Glomerular visceral epithelial cell (primary cell): ENCODE measurements around the gene RSL1D1.
A peak's percentile ranks its signal among the peaks of the same experiment; 100 is the strongest.
"Not testable (repeated sequence)": the region's sequence is repeated elsewhere in the genome, so short reads cannot be mapped to it uniquely, and the experiment has no call there.

ENCODE experiments used
- DNase-seq: peaks from one replicate; pipeline ENCODE4 v3.0.0-alpha.2; 2016; ENCODE audit errors: extremely low spot score

RSL1D1 gene

DNA sequence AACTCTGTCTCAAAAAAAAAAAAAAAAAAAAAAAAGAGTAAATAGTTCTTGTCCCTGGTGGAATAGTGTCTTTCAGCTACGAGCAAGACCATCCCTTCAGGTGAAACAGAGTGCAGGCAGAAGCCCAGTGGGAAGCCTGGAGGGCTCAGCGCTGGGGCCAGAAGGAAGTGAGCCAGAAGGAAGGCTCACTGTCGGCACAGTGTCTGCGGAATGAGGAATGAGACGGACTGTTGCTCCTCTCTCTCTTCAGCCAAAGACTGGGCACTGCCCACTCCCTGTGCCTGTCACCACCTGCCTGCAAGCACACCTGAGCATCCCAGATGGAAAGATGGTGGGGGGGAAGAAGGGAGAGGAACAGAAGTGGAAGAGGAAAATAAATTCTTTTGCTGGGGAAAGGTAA is 7.5 kb downstream of the RSL1D1 start:
- DNase-seq, result no peak

DNA sequence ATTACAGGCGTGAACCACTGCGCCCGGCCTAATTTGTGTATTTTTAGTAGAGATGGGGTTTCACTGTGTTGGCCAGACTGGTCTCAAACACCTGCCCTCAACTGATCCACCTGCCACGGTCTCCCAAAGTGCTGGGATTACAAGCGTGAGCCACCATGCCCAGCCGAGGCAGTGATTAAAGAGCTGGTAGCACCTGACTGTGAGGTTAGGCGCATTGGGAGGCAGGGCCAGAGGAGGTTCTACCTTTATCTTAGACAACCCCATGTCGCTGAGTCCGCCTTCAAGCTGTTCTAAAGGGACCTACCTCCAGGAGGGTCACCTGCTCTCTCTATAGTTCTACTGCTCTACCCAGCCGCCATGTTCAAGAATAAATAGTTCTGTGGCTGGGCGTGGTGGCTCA is 8.1 kb downstream of the RSL1D1 start:
- DNase-seq, result no peak

DNA sequence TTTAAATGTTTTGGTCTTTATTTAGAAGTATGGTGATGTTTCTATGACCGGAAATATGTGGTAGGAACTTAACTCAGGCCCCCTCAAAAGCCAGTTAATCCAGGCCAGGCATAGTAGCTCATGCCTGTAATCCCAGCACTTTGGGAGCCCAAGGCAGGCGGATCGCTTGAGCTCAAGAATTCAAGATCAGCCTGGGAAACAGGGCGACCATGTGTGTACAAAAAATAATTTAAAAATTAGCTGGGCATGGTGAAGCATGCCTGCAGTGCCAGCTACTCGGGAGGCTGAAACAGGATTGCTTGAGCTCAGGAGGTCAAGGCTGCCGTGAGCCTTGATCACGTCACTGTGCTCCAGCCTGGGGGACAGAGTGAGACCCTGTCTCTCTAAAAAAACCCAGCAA is 10.3 kb downstream of the RSL1D1 start:
- DNase-seq, result no peak

DNA sequence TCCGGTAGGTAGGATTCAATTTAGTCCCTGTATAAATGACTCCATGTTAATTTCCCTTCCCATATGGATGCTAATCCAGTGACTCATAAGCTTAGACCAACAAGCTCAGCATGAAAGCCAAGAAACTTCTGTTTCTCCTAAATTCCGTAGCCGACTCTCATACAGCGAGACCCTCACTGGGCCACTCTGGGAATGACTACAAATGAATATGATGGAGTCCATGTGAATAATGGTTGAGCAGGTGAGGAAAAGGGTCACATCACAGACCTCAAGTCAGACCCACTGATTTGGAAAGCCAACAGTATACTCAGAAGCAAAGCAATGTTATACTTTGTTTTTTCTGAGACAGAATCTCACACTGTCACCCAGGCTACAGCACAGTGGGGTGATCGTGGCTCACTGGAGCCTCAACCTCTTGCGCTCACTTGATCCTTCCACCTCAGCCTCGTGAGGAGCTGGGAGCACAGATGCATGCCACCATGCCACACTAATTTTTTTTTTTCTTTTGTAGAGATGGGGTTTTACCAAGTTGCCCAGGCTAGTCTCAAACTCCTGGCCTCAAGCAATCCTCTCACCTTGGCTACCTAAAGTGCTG is 14.6 kb downstream of the RSL1D1 start:
- peak; percentile 53 for DNase-seq

DNA sequence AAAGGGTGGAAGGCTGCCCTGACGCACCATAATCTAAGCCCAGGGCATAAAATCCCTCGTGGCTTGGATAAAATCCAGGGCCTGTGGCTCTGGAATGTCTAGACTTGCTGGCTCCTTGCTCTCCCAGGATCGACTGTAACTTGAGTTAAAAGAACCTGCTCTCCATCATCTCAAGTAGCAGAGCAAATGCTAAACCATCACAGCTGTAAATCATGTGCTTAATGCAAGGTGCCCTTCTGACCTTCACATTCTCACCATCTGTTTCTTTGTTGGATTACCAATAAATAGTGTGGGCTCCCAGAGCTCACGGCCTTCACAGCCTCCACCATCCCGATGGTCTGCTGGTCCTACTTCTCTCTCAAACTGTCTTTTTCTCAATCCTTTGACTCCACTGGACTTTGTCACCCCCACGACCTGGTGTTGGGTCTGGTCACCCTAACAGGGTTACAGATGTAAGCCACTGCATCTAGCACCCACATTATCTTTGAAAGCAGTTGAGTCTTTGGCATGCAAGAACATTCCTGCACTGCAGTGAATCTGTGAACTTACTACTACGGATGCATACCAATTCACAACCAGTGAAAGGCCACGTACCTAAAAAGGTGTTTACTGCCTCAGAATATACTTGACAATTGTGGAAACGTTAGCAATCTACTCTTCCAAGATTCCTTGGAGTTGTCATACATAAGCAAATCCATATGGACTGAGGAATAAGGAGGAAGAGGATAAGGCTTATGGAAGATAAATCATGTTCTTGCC is 15.3 kb downstream of the RSL1D1 start:
- peak; percentile 56 for DNase-seq

DNA sequence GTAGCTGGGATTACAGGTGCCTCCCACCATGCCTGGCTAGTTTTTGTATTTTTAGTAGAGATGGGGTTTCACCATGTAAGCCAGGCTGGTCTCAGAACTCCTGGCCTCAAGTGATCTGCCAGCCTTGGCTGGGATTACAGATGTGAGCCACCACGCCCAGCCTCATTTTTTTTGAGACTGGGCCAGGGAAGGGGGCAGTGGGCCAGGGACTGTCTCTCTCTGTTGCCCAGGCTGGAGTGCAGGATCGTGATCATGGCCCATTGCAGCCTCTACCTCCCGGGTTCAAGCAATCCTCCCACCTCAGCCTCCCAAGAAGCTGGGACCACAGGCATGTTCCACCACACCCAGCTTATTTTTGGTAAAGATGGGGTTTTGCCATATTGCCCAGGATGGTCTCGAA is 16.0 kb downstream of the RSL1D1 start:
- no peak for DNase-seq

DNA sequence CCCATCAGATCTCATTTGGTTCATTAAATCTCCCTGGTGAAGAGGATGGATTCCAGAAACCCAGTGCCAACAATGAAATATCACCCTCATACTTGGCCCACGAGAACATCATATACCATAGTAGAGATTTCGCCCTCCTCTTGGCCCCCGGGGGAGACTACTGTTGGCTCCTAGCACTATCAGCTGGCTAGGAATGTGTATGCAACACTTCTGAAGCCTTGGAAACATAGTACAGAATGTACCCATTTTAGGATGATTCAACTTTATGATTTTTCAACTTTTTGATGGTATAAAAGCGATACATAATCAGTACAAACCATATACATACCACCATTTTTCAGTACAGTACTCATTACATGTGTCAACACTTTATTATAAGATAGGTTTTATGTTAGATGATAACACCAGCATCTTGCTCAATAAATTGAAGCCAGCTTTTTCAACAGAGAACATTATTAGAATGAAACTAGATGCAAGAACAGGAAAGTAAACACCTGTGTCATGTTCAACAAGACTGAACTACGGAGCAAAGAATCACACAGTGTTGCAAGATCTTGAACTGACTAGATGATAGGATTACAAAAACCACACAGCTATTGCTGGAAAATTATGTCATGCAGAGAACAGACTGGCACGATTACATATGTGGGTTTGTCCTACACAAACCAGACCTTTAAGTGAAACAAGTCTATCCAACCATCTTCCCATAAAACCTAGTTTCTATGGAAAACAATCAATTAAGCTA is 17.2 kb downstream of the RSL1D1 start:
- DNase-seq, result peak; percentile 47

DNA sequence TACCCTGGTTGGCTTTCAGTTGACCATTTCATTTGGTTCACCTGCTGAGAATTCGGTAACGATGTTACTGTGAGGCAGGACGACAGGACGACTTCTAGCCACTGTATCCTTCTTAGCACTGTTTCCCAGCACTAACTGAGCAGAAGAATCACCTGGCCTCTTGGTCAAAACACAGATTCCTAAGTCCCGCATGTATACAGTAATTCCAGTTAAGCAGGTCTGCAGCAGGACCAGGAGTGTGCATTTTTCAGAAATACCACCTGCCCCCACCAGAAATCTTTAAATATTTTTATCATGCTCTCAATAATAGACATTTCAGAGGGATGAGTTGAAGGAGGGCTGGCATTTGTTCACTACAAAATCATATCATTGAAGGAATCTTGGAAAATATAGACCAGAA is 22.6 kb downstream of the RSL1D1 start:
- DNase-seq, result no peak

DNA sequence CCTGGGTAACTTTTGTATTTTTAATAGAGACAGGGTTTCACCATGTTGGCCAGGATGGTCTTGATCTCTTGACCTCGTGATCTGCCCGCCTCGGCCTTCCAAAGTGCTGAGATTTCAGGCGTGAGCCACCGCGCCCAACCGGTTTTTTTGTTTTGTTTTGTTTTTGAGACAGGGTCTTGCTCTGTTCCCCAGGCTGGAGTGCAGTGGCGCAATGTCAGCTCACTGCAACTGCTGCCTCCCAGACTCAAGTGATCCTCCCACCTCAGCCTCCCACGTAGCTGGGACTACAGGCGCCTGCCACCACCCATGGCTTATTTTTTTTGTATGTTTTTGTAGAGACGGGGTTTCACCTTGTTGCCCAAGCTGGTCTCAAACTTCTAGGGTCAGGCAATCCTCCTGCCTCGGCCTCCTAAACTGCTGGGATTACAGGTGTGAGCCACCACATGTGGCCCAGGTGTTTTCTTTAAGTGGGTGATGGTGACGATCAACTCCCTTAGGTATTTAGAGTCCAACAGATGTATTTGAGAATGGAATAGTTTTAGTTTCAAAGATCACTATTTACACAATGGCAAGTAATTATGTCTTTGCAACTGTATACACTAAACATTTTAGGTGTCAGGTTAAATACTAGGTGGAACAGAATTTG is 25.7 kb downstream of the RSL1D1 start:
- not testable (repeated sequence) for DNase-seq

DNA sequence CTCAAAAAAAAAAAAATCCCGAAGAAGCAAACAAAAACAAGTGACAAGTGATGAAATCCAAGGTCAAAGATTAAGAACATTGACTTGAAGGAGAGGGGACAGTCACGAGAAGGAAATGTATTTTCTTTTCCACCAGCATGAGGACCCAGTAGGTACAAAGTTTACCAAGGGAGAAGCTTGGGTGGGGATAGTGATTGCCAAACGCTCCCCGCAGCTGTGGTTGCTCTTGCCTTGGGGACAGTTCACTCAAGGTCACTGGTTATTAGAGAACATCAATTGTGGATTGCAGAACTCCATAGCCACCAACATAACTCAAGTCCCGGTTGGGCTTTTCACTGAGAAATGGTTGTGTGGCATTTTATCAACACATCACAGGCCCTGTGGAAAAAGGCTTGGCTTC is 27.0 kb downstream of the RSL1D1 start:
- DNase-seq, result no peak

DNA sequence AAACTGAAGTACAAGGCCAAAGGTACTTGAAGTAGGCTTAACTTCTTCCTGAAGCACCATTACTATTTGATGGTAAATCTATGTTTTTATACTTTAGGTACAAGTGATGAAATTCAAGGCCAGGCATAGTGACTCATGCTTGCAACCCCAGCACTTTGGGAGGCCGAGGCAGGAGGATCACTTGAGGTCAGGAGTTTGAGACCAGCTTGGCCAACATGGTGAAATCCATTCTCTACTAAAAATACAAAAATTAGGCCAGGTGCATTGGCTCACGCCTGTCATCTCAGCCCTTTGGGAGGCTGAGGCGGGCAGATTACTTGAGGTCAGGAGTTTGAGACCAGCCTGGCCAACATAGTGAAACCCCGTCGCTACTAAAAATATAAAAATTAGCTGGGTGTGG is 27.7 kb downstream of the RSL1D1 start:
- not testable (repeated sequence) for DNase-seq

DNA sequence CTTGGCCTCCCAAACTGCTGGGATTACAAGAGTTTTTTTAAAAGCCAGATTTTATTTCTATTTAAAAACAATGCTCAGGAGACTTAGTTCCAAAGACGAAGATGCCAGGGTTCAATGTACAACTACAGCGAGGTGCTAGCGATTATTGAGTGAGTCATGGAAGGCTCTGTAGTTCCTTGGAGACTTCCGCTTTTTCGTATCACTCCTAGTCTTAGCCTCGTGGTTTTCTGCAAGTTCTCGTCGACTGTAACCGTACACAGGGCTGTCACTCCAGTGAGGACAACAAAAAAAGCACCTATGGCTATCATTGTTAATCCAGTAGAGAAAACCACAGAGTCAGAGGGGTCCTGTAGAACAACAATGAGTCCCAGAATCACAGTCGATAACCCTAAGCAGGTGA is 31.5 kb downstream of the RSL1D1 start:
- no peak for DNase-seq

DNA sequence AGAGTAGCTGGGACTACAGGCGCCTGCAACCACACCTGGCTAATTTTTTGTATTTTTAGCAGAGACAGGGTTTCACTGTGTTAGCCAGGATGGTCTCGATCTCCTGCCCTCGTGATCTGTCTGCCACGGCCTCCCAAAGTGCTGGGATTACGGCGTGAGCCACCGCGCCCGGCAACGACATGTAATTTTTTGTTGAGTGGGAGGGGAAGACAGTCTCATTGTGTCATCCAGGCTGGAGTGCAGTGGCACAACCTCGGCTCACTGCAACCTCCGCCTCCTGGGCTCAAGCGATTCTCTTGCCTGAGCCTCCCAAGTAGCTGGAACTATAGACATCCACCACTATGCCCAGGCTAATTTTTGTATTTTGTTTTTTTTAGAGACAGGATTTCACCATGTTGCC is 32.4 kb downstream of the RSL1D1 start:
- not testable (repeated sequence) for DNase-seq

DNA sequence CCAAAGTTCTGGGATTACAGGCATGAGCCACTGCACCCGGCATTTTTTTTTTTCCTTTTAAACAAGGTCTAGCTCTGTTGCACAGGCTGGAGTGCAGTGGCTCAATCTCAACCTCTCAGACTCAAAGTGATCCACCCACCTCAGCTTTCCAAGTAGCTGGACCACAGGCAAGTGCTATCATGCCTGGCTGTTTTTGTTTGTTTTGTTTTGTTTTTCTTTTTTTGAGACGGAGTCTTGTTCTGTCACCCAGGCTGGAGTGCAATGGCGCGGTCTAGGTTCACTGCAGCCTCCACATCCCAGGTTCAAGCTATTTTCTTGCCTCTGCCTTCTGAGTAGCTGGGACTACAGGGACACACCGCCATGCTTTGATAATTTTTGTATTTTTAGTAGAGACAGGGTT is 35.2 kb downstream of the RSL1D1 start:
- no peak for DNase-seq

DNA sequence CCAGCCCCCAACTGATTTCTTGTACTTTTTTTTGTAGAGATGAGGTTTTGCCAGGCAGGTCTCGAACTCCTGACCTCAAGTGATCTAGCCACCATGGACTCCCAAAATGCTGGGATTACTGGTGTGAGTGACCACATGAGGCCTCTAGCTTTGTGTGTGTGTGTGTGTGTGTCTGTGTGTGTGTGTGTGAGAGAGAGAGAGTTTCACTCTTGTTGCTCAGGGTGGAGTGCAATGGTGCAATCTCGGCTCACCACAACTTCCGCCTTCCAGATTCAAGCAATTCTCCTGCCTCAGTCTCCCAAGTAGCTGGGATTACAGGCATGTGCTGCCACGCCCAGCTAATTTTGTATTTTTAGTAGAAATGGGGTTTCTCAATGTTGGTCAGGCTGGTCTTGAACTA is 36.5 kb downstream of the RSL1D1 start:
- DNase-seq, result not testable (repeated sequence)

DNA sequence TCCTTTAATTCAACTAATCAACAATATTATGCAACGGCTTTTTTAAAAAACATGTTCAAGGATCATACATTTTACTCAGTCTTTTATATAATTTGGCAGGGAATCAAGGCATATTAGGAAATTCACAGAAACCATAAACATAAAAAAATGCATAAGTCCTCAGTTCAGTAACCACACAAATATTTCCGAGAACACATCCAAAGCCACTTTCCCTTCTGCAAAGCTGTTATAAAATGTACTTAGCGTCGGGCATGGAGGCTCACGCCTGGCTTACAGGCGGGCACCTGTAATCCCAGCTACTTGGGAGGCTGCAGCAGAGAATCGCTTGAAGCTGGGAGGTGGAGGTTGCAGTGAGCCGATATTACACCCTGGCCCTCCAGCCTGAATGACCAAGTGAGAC is 44.6 kb downstream of the RSL1D1 start:
- no peak for DNase-seq

DNA sequence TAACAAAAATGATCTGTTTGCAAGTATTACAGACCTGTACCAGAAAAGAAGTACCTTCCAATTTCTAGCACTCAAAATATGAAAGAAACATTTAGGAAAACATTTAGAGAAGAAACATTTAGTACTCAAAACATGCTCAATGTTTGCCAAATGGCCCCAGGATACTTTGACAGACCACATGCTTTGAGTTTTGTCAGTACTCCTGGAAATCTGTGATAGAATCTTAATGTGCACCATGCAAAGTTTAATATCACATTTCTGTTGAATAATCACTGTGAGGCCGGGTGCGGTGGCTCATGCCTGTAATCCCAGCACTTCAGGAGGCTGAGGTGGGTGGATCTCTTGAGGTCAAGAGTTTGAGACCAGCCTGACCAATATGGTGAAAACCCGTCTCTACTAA is 45.8 kb downstream of the RSL1D1 start:
- DNase-seq, result no peak

DNA sequence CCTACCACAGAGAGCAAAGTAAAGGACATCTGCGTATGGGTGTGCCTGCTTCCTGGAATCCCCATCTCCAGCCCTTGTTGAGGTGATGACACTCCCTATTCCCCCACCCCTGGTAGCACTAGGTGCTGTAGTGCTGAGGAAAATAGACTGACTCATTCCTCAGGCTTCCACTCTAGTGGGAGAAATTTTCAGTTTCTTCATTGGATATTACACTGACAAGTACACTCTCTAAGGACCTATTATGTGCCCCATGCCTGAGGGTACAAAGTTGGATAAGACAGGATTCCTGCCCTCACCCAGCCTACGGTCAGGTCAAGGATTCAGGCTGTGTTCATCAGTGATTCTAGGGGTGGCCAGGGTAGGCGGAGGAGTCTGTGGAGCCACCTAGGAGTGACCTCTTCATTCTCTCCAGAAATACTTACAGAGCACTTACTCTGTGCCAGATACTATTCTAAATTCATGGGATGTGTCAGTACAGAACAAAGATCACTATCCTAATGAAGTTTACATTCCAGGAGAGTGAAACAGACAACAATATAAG is 49.8 kb downstream of the RSL1D1 start:
- DNase-seq, result no peak

DNA sequence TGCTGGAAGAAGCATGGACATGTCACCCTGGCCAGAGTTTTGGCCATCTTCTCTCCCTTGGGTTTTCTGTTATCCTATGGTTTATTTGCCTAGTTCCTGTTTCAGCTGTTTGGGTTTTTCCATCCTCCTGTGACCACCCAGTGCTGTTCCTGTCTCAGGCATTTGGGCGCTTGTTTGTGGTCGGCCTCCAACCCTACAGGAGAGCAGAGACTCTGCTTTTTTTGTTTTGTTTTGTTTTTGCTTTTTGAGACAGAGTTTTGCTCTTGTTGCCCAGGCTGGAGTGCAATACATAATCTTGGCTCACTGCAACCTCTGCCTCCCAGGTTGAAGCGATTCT is 51.0 kb downstream of the RSL1D1 start:
- DNase-seq, result no peak

DNA sequence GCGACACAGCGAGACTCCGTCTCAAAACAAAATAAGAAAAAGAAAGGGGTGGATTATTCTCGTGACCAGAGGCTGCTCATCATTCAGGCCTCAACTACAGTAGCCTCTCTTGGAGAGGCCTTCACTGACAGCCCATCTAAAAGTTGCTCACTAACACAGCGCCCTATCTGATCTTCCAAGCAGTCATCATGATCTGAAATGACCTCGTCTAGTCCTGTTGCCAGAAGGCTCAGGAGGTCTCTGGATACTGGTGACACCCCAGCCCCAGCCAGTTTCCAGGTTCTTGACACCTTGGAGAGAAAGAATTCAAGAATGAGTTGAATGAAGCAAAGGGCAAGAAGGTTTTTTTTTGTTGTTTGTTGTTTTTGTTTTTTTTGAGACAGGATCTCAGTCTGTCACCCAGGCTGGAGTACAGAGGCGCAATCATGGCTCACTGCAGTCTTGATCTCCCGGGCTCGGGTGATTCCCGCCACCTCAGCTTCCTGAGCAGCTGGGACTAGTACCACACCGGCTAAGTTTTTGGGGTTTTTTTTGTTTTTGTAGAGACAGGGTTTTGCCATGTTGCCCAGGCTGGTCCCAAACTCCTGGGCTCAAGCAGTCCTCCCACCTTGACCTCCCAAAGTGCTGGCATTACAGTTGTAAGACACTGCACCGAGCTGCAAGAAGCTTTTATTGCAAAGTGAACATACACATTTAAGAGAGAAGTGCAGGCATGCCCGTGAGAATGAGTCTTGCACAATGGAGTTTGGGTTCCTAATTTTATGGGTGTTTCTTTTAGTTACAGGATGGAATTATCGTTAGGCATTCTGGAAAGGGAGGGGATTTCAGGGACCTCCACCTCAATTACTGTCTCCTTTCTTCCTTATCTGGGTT is 51.6 kb downstream of the RSL1D1 start:
- DNase-seq, result no peak

DNA sequence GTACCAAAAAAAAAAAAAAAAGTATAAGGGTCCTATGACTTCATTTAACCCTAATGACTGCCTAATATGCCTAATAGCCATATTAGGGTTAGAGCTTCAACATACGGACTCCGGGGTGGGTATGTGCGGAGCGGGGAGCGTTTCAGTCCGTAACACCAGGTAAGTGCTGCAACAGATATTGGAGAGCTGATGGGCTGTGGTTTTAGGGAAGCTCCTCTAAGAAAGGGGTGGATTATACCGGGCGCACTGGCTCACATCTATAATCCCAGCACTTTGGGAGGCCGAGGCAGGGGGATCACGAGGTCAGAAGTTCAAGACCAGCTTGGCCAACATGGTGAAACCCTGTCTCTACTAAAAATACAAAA is 52.3 kb downstream of the RSL1D1 start:
- no peak for DNase-seq

DNA sequence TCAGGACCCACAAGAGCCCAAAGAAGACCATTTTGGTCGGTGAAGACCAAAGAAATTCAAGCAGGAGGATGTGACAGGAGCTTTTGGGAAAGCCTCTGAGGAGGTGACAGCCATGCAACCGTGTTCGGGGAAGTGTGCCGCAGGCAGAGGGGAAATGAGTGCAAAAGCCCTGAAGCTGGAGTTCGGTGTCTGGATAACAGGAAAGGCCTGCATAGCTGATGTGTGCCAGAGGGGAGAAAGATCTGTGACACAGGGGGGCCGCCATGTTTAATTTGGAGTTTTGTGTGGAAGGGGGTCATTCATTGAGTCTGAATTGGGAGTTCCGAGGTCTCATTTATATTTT is 53.4 kb downstream of the RSL1D1 start:
- peak; percentile 7 for DNase-seq
